Measurements from ENCODE around the gene CADPS2. TPM values are rescaled to one million over a fixed set of nuclear protein-coding genes. Genes with fewer than 3 reads are reported as not detected.

The CADPS2 gene
- total RNA-seq, 2 donors from 2014 or later: 16.4 to 32.5 TPM

DNA sequence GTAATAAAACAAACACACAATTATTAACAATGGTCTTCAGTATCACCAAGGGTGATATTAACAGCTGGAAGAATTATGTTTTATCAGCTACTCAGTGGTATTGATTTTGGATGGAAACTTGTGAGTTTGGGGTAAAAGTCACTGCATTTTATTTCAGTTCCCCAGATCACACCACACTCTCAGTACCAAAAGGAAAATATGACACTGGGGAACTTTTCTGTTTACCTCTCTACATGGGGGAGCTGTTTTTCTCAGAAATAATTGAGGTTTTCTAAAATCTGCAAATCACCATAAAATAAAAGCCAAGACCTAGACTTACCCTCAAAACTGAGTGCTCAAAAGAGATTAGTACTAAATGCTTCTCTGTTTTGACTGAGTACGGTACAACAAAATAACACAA, 483.1 kb downstream of the CADPS2 start:
- Histone ChIP-seq H3K27ac (no peak overlapping the region), H3K4me1 (ENCODE audit: control insufficient read depth in 1 of 2, low read depth in 2 of 2) (no peaks in the 10 kb centered on the region), H3K4me3 (no peak overlapping the region), H3K27me3 (replicated peaks; ENCODE audit: insufficient read depth) (no peaks in the 10 kb centered on the region), H3K36me3 (no peaks in the 10 kb centered on the region), H3K9me3 (no peaks in the 10 kb centered on the region)
- TF ChIP-seq, protein P1, sequence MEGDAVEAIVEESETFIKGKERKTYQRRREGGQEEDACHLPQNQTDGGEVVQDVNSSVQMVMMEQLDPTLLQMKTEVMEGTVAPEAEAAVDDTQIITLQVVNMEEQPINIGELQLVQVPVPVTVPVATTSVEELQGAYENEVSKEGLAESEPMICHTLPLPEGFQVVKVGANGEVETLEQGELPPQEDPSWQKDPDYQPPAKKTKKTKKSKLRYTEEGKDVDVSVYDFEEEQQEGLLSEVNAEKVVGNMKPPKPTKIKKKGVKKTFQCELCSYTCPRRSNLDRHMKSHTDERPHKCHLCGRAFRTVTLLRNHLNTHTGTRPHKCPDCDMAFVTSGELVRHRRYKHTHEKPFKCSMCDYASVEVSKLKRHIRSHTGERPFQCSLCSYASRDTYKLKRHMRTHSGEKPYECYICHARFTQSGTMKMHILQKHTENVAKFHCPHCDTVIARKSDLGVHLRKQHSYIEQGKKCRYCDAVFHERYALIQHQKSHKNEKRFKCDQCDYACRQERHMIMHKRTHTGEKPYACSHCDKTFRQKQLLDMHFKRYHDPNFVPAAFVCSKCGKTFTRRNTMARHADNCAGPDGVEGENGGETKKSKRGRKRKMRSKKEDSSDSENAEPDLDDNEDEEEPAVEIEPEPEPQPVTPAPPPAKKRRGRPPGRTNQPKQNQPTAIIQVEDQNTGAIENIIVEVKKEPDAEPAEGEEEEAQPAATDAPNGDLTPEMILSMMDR (IDR thresholded peaks at IDR 0.05): no peak
- ATAC-seq (ENCODE audit: insufficient number of reproducible peaks, low FRiP score, low read depth): no peak
- DNase-seq (ENCODE audit: low spot score): no peak

DNA sequence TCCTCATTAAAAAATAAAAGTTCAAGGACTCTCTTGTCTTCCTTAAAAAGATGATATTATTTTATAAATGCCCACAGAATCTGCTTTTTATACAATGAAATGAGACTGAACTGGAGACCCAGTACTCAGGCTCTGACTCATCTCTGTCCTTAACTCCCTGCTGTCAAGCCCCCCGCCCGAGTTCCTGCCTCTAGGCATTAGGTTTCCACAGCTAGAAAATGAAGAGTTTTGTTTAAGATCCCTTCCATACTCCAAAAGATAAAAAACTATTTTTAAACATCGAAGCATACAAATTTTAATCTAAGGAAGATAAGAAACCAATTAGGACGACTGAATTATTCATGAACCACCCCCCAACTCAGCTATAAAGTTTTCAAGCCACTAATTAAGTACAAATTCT, 484.0 kb downstream of the CADPS2 start:
- Histone ChIP-seq H3K4me1 (ENCODE audit: control insufficient read depth in 1 of 2, low read depth in 2 of 2) (no peaks in the 10 kb centered on the region), H3K4me3 (no peak overlapping the region), H3K9me3 (no peaks in the 10 kb centered on the region), H3K27ac (no peak overlapping the region), H3K27me3 (replicated peaks; ENCODE audit: insufficient read depth) (no peaks in the 10 kb centered on the region), H3K36me3 (no peaks in the 10 kb centered on the region)
- no peak for ATAC-seq (ENCODE audit: insufficient number of reproducible peaks, low FRiP score, low read depth)
- TF ChIP-seq, protein P1 (IDR thresholded peaks at IDR 0.05): no peak
- no peak for DNase-seq (ENCODE audit: low spot score)

DNA sequence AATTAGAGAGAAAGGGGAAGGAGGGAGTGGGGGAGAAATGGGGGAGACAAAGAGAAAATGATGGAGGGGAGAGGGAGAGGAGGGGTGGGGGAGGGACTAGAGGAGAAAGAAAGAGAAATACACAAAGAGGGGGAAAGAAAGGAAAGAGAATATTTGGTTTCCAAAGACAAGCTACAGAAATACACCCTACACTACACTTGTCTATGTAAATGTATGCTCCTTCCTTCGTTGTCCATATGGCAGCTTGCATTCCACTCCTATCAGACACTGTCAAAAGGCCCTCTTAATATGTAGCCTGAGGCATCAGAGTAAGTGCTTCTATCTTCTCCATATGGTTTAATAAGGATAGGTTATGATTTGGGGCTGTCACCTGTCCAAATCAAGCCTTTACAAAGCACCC, 488.9 kb downstream of the CADPS2 start:
- TF ChIP-seq, protein P1 (IDR thresholded peaks at IDR 0.05): no peak
- no peak for ATAC-seq (ENCODE audit: insufficient number of reproducible peaks, low FRiP score, low read depth)

DNA sequence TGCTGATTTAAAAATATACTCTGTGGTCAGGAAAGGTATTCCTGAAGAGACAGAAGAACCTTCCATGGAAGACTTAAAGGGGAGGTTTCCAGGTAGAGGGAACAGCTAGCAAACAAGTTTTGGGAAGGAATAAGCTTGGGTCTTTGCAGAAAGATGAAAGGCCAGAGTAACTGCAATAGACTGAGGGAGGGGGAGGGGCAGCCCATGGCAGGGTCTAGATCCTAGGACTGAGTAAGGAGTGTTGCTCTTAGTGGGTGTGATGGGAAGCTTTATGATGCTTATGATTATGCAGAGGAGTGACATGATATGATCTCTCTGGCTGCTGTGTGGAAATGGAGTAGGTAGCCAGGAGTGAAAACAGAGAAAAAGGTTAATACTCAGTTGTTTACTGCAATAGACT, 491.7 kb downstream of the CADPS2 start:
- H3K4me3 ChIP-seq: no peak overlapping the region
- no peaks in the 10 kb centered on the region for H3K27me3 ChIP-seq (replicated peaks; ENCODE audit: insufficient read depth)
- TF ChIP-seq, protein P1 (IDR thresholded peaks at IDR 0.05): no peak
- no peak for ATAC-seq (ENCODE audit: insufficient number of reproducible peaks, low FRiP score, low read depth)
- H3K27ac ChIP-seq: no peak overlapping the region
- H3K9me3 ChIP-seq: no peaks in the 10 kb centered on the region
- no peak for DNase-seq (ENCODE audit: low spot score)
- H3K4me1 ChIP-seq (ENCODE audit: control insufficient read depth in 1 of 2, low read depth in 2 of 2): no peaks in the 10 kb centered on the region
- no peaks in the 10 kb centered on the region for H3K36me3 ChIP-seq

More for the DNA sequence above, 488.9 kb downstream of the CADPS2 start:
- H3K27ac ChIP-seq: no peak overlapping the region
- no peaks in the 10 kb centered on the region for H3K36me3 ChIP-seq
- H3K4me1 ChIP-seq (ENCODE audit: control insufficient read depth in 1 of 2, low read depth in 2 of 2): no peaks in the 10 kb centered on the region
- no peaks in the 10 kb centered on the region for H3K27me3 ChIP-seq (replicated peaks; ENCODE audit: insufficient read depth)
- no peaks in the 10 kb centered on the region for H3K9me3 ChIP-seq
- no peak overlapping the region for H3K4me3 ChIP-seq
- DNase-seq (ENCODE audit: low spot score): no peak

DNA sequence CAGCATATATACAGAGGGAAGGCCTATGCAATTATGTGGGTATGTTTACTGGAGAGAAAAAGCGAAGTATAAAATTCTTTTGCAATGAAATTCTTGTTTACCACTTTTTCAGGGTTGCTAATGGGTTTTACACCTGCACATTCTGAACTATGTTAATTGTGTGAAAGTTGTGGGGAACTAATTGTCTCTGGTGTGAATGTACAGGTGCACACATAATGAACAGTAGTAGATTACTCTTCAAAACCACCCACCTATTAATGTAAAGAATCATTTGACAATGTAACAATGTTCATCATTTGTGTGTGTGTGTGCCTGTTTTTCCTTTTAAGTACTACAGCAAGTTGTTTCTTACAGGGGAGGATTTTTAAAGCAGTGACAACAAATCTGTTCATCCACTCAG, 501.7 kb downstream of the CADPS2 start:
- Histone ChIP-seq H3K27ac (no peak overlapping the region), H3K9me3 (no peaks in the 10 kb centered on the region), H3K36me3 (no peaks in the 10 kb centered on the region), H3K4me3 (no peak overlapping the region), H3K4me1 (ENCODE audit: control insufficient read depth in 1 of 2, low read depth in 2 of 2) (no peaks in the 10 kb centered on the region), H3K27me3 (replicated peaks; ENCODE audit: insufficient read depth) (no peaks in the 10 kb centered on the region)
- TF ChIP-seq, protein P1 (IDR thresholded peaks at IDR 0.05): no peak
- ATAC-seq (ENCODE audit: insufficient number of reproducible peaks, low FRiP score, low read depth): no peak
- no peak for DNase-seq (ENCODE audit: low spot score)
